Activated gamma-delta T cell treated with Interleukin-2 at 50 U/mL for 16 hours (primary cell): ENCODE data around the gene TSPOAP1.

ENCODE experiments used
- DNase-seq: peaks from one replicate; pipeline ENCODE4 v3.0.0-alpha.2; 2020

TSPOAP1 gene

DNA sequence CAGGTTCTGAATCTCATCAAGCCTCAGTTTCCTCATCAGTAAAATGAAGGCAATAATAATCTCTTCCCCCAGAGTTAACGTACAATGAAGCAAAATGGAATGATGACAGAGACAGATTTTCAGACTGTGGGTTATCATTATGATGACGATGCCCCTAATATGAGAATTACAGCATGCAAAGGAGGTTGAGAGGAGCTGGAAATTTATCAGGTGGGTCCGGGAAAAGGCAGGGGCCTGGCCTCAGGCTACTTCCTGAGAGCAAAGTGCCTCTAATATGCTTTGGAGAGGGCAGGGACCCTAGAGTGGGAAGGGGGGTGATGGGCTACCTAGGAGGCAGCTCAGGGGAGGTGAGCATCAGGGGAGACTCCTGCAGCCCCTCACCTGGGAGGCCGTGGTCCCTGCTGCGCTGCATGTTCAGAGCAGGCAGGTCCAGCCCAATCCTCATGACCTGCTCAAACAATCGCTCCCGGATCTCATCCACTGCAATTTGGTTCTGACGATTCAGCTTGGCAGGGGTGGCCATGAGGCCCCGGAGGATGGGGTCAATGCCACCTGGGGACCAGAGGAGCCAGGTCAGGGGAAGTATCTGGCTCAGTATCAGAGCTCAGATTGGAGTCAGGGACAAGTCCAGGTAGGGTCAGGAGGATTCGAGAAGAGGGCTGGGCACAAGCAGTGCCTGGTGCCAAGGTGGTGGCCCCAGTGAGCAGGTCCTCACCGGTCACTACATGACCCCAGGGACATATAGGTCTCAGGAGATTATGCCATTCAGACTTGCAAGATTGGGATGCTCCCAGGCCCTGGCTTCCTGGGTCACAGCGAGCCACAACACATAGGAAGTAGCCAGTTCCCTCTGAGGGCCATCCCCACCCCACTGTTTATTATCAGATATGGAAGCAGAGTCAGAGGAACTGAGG is 56.0 kb downstream of the TSPOAP1 start:
- no peak for DNase-seq

GRCh38 chr17:58271216-58271931 is 57.2 kb downstream of the TSPOAP1 start:
- DNase-seq: no peak

DNA sequence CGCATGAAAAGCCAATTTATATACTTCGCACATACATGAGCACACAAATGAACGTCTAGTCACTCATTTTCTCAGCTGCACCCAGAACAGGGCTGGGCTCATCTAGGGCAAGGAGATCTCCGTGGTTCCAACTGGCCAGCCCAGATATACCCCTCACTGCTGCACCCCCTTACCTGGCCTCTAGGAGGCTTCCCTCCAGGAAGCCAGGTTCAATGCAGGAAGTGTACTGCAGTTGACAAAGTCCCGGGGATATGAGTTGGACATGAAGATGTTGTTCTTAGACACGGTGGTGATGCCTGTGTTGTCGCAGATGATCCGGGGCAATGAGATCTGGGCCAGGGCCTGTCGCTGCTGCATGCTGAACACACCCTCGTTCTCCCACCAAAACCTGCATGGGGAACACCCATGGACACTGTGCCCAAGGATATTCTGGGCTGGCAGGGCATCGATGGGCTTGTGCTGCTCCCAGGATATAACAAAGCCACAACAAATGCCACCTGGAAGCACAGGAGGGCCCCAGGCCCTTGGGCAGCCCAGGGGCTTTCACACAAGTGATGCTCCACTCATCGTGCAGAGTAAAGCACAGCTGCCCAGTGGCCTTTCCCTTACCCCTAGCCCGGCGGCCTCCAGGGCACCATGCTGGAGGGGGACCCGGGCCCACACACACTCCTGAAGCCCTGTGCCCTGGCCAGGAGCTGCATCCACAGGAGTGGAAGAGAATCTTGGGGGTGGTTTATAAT is 57.9 kb downstream of the TSPOAP1 start:
- no peak for DNase-seq

- DNase-seq: no peak
Observed at GRCh38 chr17:58269557-58270291, 58.9 kb downstream of the TSPOAP1 start.

DNA sequence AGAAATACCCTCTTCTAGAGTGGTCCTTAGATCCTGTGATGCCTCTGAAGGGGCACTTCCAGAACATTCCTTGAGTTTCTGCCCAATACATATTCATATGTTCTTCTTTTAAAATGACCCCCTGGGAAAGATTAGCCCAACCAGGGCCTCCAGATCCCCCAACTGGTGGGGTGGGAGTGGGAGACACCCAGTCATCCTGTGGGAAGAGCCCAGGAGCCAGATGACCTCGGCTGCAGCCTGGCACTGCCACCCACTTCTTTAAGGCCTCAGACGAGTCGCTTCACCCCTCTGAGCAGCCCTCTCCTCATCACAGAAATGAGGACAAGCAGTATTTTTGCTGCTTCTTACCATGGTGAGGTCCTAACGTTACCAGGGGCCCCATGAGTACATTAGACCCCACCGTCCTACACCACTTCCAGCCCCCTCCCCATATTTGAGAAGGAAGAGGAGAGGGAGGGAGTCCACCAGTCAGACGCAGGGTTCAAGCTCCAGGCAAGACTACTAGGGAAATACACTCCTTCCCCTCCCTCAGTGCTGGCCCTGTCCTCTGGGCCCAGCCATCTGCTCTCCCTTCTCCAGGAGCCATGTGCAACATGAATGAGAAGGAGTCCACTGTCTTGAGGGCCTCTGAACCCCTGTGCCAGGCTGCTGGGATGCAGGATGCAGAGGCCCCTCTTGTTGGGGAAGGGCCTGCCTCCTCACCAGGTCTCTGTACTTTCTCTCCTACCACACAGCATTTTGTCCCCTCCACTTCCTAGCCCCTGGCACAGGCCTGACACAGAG is 59.6 kb downstream of the TSPOAP1 start:
- no peak for DNase-seq

DNA sequence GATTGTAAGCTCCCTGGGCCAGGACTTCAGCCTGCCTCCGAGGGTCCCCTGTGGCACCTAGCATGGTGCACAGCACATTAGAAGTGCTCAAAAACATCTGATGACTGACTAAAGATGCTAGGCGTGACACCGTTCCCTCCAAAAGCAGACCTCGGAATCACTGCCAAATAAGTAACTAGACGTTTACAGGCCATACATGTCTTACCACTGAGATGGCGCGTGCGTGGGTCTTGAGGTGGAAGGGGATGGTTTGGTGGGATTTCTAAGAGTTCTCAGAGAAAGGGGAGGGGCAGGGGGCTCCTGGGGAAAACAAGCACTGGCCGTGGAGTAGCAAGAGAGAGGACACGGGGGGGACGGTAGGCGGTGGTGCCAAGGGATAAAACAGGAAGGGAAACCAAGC is 60.3 kb downstream of the TSPOAP1 start:
- DNase-seq: no peak

GRCh38 chr17:58267347-58268324 is 61.0 kb downstream of the TSPOAP1 start:
- no peak for DNase-seq

DNA sequence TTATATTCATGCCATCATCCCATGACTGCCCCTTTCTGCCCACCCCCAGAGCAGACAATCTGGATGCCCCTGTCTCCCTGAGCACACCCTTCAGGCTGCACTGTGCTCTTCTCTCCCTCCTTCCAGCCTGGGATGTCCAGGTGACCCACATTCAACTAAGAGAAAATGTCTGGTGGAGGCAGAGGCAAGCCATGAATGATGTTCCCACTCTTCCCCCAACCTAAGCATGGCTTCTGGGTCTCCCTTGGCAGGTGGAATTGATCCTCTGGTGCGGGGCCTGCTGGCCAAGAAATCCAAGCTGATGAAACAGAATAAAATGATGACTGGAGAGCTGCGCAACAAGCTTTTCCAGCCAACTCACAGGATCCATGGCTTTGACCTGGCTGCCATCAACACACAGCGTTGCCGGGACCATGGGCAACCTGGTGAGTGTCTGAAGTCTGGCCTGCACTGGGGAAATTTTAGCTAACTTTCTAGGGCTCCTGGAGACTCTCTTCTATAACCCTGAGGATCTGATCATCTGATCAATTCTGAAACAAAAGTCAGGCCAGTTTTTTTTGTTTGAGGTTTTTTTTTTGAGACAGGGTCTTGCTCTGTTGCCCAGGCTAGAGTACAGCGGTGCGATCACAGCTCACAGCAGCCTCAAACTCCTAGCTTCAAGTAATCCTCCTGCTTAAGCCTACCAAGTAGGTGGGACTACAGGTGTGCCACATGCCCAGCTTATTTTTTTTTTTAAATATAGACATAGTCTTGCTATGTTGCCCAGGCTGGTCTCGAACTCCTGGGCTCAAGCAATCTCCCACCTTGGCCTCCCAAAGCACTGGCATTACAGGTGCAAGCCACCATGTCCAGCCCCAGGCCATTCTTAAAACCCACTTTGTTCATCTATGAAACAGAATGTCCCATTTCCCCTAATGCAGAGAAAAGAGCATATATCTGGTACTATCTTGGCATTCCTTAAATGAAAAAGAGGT is 62.4 kb downstream of the TSPOAP1 start:
- DNase-seq: no peak

DNA sequence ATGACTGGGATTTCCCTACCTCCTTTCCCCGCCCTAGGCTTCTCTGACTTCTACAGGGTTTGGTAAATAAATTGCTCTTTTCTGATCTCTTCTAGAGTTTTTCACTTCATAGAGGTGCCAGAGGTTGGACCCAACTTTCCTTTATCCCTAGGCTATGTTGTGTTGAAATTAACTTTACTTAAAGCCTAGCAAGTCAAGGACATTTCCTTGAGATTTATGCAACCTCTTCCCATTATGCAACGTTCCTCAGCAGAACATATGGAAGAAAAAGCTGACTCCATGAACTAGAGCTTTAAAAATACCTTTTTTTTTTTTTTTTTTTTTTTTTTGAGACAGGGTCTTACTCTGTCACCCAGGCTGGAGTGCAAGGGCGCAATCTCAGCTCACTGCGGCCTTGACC is 63.3 kb downstream of the TSPOAP1 start:
- no peak for DNase-seq

- DNase-seq: no peak
Observed at GRCh38 chr17:58264407-58265103, 64.0 kb downstream of the TSPOAP1 start.

DNA sequence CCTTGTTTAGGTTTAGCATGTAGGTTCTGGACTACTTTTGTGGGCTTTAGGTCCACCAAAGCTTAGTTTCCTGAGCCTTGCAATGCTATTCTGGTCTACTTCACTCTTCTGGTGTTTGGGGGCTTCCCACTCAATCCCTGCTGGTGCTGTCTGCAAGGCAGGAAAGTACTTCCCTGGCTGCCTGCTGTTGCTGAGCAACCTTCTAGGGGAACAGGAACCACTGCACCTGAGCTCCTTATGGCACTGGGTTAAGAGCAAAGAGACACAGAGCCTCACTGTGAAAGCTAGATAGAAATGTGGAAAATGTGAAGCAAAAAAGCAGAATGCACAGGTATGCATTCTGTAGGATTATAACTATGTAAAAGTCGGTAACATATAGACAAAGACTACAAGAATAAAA is 64.8 kb downstream of the TSPOAP1 start:
- DNase-seq: no peak

DNA sequence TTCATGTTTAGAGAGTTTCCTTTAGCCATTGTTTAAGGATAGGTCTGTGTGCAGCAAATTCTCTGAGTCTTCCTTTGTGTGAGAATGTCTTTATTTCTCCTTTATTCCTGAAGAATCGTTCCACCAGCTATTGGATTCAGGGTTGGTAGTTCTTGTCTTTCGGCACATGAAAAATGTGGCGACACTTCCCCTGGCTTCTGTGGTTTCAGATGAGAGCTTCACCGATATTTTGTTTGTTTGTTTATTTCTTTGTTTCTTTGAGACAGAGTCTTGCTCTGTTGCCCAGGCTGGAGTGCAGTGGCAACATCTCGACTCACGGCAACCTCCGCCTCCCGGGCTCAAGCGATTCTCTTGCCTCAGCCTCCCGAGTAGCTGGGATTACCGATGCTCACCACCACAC is 66.4 kb downstream of the TSPOAP1 start:
- no peak for DNase-seq

DNA sequence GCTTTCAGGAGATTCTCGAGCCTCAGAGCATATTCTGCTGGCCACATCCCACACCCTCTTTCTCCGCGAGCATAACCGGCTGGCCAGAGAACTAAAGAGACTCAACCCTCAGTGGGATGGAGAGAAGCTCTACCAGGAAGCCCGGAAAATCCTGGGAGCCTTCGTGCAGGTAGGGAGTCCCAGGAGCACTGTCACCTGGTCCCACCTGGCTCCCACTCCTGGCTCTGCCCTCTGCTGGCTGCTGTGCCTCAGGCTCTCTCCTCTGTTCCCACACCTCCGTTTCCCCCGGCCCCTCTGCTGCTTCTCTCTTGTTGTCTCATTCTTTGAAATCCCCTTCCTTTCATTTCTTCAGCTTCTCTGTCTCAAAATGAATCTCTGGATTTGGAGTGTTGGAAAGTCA is 73.8 kb downstream of the TSPOAP1 start:
- no peak for DNase-seq

DNA sequence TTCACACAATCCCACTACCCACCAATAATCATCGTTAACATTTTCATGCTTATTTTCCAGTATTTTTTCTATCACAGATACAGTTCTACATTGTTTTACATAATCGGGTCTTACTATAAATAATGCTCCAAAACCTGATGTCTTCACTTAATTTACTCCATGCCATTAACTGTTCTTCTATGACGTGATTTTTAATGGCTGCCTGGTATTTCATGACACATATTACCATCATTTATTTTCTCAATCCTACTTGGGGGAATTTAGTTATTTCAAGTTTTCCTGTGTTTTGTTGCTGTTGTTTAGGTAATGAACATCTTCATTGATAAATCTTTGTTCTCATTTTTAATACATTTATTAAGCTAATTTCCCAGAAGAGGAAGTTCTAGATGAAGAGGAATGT is 75.5 kb downstream of the TSPOAP1 start:
- DNase-seq: no peak

DNA sequence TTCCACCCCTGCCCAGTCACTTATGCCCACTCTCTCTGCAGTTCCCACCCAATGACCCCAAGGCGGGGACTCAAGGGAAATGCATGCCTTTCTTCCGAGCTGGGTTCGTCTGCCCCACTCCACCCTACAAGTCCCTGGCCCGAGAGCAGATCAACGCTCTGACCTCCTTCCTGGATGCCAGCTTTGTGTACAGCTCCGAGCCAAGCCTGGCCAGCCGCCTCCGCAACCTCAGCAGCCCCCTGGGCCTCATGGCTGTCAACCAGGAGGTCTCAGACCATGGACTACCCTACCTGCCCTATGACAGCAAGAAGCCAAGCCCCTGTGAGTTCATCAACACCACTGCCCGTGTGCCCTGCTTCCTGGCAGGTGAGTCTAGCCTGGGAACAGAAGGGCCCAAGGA is 76.5 kb downstream of the TSPOAP1 start:
- no peak for DNase-seq
